Activated T-cell treated with anti-CD3 and anti-CD28 coated beads, Interleukin-2, amount 50 U/mL, for 48 hours (primary cell): ENCODE measurements around the gene RAB12.

ENCODE experiments used
- DNase-seq, 2 experiments: peaks; one replicate each; pipeline ENCODE4 v3.0.0-alpha.2; 2020

Gene RAB12

GRCh38 chr18:8685914-8686216, 76.6 kb downstream of the RAB12 start:
- no peak for DNase-seq

GRCh38 chr18:8686611-8687010, 77.4 kb downstream of the RAB12 start:
- no peak for DNase-seq

GRCh38 chr18:8688216-8688800, 79.1 kb downstream of the RAB12 start:
- DNase-seq = no peak

- DNase-seq = no peak
Measured at GRCh38 chr18:8688816-8689215, 79.6 kb downstream of the RAB12 start.
